Measurements from ENCODE around the gene OBP2B.

DNA sequence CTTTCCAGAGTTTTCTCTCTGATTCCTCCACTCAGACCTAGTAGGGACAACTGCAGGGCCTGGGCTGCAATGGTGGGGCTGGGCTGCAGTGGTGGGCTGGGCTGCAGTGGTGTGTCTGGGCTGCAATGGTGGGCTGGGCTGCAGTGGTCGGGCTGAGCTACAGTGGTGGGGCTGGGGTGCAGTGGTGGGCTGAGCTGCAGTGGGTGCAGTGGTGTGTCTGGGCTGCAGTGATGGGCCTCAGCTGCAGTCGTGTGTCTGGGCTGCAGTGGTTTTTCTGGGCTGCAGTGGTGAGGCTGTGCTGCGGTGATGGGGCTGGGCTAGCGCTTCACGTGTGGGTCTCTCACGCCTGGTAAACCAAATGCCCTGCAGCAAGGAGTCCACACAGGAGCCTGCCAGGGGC is 38.6 kb upstream of the OBP2B start:
- TF ChIP-seq, protein P1, sequence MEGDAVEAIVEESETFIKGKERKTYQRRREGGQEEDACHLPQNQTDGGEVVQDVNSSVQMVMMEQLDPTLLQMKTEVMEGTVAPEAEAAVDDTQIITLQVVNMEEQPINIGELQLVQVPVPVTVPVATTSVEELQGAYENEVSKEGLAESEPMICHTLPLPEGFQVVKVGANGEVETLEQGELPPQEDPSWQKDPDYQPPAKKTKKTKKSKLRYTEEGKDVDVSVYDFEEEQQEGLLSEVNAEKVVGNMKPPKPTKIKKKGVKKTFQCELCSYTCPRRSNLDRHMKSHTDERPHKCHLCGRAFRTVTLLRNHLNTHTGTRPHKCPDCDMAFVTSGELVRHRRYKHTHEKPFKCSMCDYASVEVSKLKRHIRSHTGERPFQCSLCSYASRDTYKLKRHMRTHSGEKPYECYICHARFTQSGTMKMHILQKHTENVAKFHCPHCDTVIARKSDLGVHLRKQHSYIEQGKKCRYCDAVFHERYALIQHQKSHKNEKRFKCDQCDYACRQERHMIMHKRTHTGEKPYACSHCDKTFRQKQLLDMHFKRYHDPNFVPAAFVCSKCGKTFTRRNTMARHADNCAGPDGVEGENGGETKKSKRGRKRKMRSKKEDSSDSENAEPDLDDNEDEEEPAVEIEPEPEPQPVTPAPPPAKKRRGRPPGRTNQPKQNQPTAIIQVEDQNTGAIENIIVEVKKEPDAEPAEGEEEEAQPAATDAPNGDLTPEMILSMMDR (IDR thresholded peaks at IDR 0.05): no peak
- no peak for TF ChIP-seq SIN3A (IDR thresholded peaks at IDR 0.05; ENCODE audit: borderline replicate concordance, insufficient read depth, low read depth, low read length)
- TF ChIP-seq, protein P2, sequence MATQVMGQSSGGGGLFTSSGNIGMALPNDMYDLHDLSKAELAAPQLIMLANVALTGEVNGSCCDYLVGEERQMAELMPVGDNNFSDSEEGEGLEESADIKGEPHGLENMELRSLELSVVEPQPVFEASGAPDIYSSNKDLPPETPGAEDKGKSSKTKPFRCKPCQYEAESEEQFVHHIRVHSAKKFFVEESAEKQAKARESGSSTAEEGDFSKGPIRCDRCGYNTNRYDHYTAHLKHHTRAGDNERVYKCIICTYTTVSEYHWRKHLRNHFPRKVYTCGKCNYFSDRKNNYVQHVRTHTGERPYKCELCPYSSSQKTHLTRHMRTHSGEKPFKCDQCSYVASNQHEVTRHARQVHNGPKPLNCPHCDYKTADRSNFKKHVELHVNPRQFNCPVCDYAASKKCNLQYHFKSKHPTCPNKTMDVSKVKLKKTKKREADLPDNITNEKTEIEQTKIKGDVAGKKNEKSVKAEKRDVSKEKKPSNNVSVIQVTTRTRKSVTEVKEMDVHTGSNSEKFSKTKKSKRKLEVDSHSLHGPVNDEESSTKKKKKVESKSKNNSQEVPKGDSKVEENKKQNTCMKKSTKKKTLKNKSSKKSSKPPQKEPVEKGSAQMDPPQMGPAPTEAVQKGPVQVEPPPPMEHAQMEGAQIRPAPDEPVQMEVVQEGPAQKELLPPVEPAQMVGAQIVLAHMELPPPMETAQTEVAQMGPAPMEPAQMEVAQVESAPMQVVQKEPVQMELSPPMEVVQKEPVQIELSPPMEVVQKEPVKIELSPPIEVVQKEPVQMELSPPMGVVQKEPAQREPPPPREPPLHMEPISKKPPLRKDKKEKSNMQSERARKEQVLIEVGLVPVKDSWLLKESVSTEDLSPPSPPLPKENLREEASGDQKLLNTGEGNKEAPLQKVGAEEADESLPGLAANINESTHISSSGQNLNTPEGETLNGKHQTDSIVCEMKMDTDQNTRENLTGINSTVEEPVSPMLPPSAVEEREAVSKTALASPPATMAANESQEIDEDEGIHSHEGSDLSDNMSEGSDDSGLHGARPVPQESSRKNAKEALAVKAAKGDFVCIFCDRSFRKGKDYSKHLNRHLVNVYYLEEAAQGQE (IDR thresholded peaks at IDR 0.05; ENCODE audit: insufficient read depth in 1 of 2, low read depth in 2 of 2, low read length in 1 of 2): no peak
- TF ChIP-seq POLR2AphosphoS5 (IDR thresholded peaks at IDR 0.05; ENCODE audit: low read depth, low read length): no peak
- no peak for TF ChIP-seq TCF7L2 (IDR thresholded peaks at IDR 0.05; ENCODE audit: low read depth, low read length)

Data from Panc1 (cell line).